ENCODE data around the gene SERPINA1.
"Not testable (repeated sequence)": the region's sequence is repeated elsewhere in the genome, so short reads cannot be mapped to it uniquely, and the experiment has no call there.

Gene SERPINA1

DNA sequence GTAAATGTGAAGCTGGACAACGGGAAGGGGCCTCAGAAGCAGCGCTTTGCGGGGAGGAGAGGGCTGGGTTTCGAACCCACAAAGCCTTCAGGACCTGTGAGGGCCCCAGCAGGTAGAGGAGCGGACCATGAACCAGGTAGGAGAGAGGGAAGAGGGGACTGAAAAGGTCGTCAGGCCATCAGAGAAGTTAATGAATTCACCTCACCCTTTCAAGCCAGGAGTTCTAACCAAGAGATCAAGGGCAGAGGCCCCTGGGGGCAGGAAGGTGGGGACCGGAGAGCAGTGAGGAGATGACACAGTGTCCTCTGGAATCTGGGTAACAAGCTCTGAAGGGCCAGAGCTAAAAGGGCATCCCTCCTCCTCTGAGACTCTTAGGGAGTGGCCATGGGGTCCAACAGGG lies 19.4 kb downstream of the SERPINA1 start:
- DNase-seq: no peak

DNA sequence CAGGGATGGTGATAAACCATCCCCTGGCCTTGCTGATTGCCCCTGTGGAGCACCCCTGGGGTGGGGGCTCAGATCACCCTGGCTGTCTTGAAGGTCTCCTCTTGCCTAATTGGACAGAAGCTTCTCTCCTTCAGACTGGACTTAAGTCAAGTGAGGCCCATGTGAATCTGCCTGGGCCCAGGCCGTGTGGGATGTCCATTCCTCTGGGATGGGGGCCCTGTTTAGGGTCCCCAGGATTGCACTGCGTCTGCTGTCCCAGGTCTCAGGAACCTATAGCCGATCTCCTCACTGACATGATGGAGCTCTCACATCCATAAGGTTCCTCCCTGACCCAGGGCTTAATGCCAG lies 20.2 kb downstream of the SERPINA1 start:
- no peak for DNase-seq

DNA sequence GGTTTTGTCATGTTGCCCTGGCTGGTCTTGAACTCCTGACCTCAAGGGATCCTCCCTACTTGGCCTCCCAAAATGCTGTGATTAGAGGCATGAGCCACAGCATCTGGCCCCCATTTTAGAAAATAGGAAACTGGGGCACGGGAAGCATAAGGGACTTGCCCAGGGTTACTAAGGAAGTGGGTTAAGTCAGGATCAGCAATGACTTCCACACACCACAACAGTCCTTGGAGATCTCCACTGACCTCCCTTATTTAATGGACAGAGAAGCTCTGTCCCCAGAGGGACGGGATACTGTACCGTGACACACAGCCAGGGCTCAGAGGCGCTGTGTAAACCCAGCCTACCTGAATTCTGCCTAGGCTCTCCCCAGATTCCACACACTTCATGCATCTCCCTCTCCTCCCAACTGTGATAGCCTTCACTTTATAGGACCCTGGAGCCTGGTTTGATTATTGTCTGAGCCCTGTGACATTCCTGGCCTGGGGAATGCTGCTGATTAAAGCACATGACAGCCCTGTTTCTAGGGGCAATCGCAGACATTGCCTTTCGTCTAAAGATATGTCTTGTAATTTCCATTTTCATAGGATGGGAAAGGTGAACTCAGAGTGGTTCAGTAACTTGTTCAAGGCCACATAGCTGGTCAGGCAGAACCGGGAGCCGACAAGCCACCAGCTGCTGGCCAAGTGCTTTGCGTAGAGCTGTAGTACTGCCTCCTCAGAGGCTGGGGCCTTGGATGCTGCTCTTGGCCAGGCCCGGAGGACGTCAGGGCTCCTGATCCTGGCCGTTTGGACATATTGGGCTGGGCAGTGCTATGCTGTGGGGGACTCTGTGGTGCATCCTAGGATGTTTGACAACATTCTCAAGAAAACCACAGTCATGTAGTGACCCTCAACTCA lies 20.8 kb downstream of the SERPINA1 start:
- no peak for DNase-seq

DNA sequence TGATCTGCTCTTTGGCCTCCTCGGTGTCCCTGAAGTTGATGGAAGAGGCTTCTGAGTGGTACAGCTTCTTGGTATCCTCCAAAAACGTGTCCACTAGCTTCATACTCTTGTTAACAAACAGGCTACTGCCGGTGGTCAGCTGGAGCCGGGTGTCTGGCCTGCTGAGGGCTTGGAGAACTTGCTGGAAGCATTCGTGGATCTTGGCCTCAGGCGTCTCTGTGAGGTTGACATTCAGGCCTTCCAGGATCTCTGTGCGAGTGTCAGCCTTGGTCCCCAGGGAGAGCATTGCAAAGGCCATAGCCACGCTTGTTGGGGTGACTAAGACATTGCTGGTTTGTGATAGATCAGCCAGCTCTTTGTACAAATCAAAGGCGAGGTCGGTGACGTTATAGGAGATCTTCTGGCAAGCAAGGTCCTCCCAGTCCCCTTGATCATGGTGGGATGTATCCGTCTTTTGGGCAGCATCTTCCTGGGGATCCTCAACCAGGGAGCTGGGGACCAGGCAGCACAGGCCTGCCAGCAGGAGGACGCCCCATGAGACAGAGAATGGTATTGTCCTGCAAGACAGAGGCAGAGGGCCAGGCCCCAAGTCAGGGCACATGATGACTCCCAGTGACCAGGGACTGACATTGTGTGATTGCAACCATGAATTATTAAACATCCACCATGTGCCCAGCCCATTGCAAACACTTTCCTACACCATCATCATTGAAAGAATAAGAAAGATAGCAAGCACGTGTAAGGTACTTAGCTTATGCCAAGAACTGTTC lies 22.1 kb downstream of the SERPINA1 start, which contains the start of gene SERPINA2:
SERPINA2 (minus strand) TSS at position 553 of the 770 bp plus-strand sequence.
- DNase-seq: no peak

DNA sequence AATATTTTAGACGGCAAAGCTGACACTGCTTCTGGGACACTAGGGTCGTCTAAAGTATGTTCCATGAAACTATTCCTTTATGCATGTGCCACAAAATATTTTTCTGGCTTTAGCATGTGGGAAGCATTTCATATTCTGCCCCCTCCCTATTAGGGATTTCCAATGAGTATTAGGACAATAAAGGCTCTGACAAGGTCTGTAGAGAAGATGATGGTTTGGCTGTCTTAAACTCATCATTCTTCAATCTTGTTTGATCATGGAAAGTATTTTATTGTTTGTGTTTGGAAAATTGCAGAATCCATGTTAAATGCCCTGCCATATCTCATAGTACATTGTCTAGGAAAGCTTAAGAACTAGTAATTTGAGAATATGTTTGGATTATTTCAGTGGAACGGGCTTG lies 22.8 kb downstream of the SERPINA1 start:
- DNase-seq: no peak

DNA sequence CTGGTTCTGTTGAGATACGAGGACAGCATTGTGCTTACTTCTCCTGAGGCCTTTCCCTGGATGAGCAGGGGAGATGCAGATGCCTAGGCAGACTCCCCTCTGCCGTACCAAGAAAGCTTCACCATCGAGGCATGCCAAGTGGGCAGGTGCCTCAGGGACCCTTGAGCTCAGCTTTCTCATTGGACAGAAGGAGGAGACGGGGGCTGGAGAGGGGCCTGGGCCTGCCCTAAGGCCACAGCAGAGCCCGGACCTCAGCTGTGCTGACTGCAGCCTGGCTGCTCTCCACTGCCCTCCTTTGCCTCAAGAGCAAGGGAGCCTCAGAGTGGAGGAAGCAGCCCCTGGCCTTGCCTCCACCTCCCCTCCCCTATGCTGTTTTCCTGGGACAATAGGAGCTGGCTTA lies 23.4 kb downstream of the SERPINA1 start:
- no peak for DNase-seq

DNA sequence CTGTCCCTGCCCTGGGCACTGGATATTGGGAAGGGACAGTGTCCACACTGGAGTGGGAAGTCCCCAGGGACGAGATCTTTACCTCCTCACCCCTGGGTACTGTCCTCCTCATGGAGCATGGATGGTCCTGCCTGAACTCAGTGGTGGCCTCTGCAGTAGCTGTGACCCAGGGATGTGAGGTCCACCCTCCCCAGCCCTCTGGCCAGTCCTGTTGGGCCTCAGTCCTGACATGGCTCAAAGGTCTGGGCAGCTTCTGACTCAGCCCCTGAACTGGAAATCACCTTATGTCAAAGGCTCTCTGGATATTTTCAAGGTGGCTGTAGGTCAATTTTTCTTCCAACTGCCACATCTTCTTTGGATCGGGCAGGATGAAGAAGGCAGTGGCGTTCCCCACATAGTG lies 24.4 kb downstream of the SERPINA1 start:
- DNase-seq: no peak

DNA sequence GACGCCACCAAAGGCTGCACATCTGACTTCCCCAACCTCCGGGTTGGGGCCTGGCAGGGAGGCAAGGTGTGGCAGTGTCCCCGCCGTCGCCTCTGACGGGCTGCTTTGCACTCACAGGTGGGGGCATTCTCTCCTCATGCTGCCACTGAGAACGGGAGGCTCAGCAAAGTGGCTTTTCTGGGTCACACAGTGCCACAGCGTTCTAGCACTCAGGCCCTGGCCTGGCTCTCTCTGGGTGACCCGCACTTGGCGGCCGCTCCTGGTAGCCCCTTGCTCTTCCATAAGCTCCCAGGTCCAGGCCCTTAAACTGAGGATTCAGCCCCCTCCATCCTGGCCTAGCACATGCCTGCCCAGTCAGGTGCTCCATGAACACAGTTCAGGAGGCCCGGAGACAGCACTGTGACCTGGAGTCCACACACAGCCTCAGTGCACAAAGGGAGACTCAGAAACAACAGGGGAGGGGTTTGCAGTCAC lies 25.2 kb downstream of the SERPINA1 start:
- DNase-seq: no peak

DNA sequence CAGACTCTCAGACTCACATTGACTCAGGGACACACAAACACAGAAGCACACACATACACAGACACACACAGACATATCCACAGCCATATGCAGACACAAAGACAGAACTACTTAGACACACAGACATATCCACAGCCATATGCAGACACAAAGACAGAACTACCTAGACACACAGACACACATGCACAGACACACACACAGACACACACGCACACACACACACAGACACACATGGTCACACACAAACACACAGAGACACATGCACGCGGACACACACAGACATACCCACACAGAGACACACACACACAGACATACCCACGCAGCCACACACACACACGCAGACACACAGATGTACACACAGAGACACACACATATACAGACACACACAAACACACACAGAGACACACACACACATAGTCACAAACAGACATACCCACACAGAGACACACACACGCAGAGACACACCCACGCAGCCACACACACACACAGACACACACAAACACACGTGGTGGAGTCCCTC lies 25.7 kb downstream of the SERPINA1 start:
- no peak for DNase-seq

DNA sequence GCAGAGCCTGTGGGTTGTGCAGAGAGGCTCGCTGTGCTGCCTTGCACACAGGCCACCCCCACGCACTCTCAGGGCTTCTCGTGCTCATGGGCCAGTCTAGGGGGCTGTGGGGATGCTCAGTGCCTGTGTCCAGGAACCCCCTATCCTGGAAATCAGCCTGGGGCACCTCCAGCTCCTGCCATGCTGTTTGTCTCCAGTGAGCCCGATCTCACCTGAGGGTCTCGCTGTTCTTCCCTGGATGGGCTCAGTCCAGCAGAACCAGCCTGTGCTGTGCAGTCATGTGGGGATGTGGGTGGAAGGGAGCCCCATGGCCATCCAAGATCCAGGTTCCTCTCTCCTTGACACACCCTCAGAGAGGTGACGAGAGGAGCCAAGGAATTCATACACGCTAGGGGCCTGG lies 26.7 kb downstream of the SERPINA1 start:
- DNase-seq: no peak

DNA sequence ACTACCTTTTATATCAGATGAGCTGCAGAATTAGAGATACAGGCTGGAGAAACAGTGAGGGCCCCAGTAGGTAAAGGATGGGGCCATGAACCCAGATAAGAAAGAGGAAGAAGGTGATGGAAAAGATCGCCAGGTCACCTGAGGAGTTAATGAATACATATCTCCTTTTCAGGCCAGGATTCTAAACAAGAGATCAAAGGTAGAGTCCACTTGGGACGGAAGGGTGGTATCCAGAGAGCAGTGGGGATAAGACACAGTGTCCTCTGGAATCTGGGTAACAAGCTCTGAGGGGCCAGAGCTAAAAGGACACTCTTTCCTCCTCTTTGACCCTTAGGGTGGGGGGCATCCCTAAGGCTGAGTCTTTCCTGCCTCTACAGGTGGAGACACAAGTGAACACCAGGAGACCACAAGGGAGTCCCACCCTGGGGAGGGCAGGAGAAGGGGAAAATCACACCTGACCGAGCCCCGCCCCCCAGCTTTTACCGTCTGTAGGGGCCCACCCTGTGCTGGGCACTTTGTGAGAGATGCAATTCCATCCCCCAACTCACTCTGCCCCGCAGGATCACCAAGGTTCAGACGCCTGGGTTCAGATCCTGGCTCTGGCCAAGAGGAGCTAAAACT lies 27.3 kb downstream of the SERPINA1 start:
- DNase-seq: no peak

DNA sequence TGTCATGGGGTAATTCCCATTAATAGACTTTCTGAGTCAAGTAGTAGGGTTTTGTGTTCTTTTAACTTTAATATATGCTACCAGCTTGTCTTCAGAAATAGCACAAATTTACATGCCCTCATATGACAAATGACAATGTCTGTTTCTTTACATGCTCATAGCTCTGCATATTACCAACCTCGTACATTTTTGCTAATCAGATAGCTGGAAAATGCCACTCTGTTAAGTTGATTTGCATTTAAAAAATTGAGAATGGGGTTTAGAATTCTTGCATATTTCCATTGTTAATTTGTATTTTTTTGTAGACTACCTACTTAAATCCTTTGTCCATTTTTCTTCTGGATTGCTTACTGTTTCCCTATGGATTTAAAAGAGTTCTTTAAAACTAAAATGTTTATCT lies 31.2 kb downstream of the SERPINA1 start:
- DNase-seq: no peak

DNA sequence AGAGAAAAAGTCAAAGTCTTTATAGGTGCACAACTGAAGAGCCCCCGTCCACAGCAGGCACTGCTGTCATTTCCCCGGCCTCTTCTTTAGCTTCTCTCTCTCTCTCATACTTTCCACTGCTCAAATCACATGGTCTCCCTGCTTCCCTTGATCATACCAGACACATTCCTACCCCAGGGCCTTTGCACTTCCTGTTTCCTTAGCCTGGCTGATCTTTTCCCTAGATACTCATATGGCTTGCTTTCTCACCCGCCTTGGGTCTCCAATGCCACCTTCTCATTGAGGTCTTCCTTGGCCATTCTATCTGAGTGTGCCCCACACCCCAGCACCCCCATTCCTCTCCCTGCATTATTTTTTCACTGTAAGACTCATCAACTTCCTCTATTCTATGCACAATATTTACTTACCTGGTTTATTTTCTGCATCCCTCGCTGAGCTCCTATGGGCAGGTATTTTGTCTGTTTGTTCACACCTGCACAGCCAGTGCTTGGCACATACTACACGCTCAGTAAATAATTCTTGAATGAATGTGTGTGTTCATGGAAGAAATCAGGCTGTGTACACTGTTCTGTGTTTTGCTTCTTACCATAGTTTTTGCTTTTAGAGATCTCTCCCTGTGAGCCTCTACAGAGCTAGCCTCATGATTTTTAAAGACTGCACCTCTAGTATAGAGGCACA lies 31.9 kb downstream of the SERPINA1 start:
- DNase-seq: no peak

DNA sequence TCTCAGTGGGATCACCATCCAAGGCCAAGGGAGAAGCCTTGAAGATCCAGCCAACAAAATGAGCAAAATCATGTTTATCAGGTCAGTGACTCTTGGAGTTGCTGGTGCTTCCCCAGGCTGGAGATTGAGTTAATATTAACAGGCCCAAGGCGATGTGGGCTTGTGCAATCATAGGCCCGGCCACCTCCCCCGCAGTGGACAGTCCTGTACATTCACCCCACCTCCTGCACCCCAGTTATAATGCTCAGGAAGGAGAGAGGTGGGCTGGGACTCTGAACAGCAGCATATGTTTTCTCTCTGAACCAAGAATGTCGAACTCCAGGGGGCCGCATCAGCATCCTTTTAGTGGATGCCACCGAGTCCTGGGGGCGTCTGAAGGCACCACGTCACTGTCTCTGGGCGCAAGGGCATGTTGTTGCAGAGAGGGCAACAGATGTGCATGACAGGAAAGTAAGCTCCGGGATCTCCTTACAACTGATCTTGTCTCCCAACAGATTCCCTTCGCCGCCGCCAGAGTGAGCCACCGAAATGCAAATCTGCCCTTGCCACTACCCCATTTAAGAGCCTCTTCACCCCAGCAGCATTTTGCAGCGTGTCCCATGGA lies 33.1 kb downstream of the SERPINA1 start:
- DNase-seq: no peak

DNA sequence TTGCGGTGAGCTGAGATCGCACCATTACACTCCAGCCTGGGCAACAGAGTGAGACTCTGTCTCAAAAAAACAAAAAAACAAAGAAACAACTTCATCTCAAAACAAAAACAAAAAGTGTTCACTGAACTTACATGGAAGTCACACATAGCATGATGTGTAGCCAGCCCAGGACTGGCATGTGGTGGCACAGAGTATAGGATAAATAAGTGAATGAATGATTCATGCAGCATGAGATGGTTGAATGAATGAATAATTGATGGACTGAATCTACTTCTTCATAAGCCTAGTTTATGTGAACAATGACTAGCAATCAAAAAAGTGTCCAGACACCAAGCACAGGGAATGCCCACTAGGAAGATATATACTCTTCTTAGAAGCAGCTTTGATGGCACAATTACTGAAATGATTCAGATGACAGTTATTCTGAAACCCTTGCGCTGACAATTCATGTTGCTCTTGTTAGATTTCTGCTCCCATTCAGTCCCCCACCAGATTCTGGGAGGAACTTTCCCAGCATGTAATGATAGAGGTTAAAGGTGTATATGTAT lies 33.7 kb downstream of the SERPINA1 start:
- no peak for DNase-seq

DNA sequence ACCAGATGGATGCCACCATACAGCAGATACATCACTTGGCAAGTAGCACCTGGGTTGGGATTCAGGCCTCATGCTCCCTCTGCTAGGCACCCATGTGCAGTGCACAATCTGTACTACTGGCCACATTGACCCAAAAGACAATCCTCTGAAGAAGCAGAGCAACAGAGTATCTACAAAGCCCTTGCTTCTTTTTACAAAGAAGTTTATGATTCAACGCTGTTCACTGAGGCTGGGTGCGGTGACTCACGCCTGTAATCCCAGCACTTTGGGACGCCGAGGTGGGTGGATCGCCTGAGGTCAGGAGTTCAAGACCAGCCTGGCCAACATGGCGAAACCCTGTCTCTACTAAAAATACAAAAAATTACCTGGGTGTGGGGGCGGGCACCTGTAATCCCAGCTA lies 34.2 kb downstream of the SERPINA1 start:
- DNase-seq: not testable (repeated sequence)

DNA sequence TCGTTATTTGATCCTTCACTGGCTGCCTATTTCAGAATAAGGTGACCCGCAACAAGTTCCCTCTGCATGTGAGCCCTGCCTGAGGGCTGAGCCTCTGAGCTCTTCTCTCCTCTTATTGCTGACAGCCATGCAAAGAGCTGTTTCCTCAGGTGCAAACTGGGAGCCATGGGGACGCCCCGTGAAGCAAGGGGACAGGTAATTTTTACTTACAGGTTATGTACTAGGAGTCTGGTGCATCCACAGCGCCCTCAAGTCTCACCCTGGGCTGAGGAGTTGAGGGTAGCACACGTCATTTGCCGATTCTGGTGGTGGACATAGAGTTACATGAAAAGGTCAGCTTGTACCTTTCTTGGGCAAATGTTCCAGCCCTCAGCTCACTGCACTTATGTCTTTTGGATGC lies 39.1 kb downstream of the SERPINA1 start:
- DNase-seq: no peak

DNA sequence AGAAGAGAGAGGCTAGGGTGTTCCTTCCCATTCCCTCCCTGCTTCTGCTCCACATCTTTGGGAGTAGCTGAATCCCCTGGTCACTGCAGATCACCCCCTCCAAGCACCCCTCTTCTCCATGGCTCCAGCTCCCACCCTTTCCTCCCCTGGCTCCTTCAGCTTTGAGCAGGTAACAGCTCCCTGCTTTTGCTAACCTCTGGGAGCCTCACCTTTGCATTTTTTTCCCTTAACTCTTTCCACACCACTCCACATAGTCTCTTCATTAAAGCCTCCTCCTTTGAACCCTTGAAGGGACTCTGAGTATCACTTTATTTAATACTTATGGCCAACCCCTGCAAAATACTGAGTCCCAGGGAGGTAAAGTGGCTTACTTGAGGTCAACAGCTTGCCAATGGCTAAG lies 39.6 kb downstream of the SERPINA1 start:
- DNase-seq: no peak

DNA sequence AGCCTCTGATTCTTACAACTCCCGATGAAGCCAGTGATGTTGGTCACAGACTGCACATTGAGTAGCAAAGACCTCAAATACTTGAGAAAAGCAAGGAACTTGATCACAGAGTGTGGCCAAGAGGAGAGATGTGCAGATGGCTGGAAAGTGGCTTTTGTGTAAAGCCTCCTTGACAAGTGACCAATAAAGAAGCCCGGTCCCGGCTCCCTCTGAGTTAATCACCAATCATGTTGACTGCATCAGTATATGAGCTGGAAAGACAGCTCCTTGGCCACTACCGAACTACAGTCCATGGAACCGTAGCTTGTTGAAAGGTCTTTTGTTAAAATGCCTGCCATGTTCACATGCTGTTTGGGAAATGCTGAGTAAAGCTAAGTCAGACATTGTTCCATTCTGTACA lies 41.6 kb downstream of the SERPINA1 start:
- DNase-seq: no peak

DNA sequence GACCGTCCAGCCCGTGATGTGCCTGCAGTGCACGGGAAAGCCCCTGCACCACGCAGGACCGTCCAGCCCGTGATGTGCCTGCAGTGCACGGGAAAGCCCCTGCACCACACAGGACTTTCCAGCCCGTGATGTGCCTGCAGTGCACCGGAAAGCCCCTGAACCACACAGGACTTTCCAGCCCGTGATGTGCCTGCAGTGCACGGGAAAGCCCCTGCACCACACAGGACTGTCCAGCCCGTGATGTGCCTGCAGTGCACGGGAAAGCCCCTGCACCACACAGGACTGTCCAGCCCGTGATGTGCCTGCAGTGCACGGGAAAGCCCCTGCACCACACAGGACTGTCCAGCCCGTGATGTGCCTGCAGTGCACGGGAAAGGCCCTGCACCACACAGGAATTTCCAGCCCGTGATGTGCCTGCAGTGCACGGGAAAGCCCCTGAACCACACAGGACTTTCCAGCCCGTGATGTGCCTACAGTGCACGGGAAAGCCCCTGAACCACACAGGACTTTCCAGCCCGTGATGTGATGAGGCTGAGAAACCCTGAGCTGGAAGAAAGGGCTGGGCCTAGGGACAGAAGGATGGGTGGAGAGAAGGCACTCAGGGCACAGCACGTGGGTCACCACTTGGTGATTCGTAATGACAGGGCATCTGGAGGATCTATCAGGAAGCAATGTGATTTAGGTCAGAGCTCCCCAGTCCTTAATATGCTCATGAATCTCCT lies 42.2 kb downstream of the SERPINA1 start:
- DNase-seq: not testable (repeated sequence)

DNA sequence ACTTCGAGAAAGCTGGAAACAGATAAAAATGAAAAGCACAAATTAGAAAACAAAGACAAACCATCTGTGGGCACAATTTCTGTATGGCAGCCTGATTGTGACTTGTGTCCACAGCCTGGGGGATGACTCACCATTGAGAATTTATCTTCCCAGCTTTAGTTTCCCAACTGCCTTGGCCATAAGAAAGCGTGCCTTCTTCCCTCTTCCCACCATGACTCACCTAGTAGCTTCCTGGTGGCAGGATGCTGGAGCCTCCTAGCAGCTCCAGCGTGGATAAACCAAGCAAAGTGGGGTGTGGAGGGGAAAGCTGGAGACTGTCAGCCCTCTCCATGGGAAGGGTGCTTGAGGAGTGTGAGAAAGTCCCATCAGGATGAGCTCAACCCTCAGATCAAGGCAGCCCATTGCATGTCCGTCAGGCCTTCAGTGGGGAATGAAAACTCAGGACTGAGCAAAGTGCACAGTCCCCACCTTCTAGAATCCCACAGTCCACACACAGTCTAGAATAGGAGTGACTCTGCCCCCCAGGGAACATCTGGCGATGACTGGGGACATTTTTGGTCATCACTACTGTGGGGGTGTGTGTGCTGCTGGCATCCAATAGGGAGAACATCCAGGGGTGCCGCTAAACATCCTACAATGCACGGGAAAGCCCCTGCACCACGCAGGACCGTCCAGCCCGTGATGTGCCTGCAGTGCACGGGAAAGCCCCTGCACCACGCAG lies 42.9 kb downstream of the SERPINA1 start:
- DNase-seq: no peak

Data from NCI-H187 (cell line).